ENCODE results near the gene IL4. TPM values are rescaled to one million over a fixed set of nuclear protein-coding genes. Genes with fewer than 3 reads are reported as not detected.

The IL4 gene
- total RNA-seq, 1 experiment from 2014 or later: not detected

DNA sequence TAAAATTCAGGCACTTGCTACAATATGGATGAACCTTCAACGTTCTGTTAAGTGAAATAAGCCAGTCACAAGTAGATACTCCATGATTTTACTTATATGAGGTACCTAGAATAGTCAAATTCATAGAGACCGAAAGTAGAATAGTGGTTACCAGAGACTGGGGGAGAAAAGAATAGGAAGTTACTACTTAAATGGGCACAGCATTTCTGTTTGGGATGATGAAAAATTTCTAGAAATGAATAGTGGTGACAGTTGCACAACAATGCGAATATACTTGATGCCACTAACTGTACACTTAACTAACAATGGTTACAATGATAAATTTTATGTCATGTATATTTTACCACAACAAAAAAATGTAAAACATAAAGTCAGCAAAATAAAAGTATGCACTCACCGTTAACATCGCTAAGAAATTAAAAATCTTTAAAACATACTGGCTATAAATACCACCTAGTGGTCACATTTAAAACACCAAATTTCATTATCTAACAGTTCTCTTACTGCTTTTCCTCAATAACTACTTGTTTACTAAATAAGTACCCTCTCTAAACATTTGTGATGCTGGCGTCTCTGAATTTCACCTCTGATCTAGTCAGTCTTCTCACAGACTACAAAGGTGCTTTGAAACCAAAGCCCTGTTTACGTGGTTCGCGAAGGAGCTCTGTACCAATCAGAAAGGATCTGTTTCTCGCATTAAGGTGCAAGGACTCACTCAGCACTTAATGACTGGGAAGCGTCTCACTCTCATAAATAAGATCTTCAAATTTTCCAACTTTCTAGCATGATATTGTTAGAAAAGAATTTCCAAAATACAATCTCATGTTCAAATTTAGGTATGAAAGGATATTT lies 40.9 kb downstream of the IL4 start:
- ChIA-PET POLR2A (ENCODE audit: unreplicated experiment) (no interaction called here), CTCF (interaction anchor here (0.6 kb wide), 1 partner anchor 129 kb away, joined by 3 read pairs; no protein-coding TSS in a partner anchor)
- no peak for DNase-seq
- no TSS peak for BruUV-seq (replicated peaks)
- Histone ChIP-seq H3K27me3 (ENCODE audit: insufficient read depth, low read depth) (no peaks in the 10 kb centered on the region), H3K9me3 (ENCODE audit: insufficient read depth, low read depth) (no peaks in the 10 kb centered on the region), H4K20me1 (ENCODE audit: insufficient read depth) (no peaks in the 10 kb centered on the region), H3K9me2 (ENCODE audit: insufficient read depth) (no peaks in the 10 kb centered on the region), H3K4me2 (no peak overlapping the region), H3K79me2 (ENCODE audit: low read depth) (no peaks in the 10 kb centered on the region), H2AFZ (no peak overlapping the region), H3F3A (ENCODE audit: insufficient read depth, low read depth) (no peaks in the 10 kb centered on the region), H3K27ac (no peak overlapping the region), H3K4me1 (replicated peaks; ENCODE audit: insufficient read depth) (no peaks in the 10 kb centered on the region), H3K36me3 (ENCODE audit: low read depth) (no peaks in the 10 kb centered on the region), H3K4me3 (no peak overlapping the region)
- no peak for TF ChIP-seq EZH2 (IDR thresholded peaks at IDR 0.05; ENCODE audit: low read depth)
- peak; percentile 63 for TF ChIP-seq CTCF (conservative IDR thresholded peaks at IDR 0.05)
- intact Hi-C loops (cut with micrococcal nuclease; ENCODE audit: unreplicated experiment): no loop called here

DNA sequence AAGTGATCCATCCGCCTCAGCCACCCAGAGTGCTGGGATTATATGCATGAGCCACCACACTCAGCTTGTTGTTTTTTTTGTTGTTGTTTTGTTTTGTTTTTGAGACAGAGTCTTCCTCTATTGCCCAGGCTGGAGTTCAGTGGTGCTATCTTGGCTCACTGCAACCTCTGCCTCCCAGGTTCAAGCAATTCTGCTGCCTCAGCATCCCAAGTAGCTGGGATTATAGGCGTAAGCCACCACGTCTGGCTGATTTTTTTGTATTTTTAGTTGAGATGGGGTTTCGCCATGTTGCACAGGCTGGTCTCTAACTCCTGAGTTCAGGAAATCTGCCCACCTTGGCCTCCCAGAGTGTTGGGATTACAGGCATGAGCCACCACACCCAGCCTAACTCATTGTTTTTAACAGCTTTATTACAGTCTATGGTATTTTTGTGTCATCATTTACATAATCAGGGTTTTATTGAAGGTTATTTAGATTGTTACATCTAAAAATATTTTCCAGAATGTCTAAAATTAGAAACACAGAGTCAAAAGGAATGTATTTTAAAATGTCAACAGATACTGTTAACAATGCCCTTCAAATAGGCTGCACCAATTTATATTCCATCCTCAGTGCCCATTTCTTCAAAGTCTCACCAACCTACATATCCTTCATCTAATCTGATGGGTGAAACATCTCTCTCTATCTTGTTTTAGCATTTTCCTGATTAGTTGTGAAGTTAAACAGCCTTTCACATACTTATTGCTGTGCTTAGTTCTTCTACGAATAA lies 44.9 kb downstream of the IL4 start:
- intact Hi-C loops (cut with micrococcal nuclease; ENCODE audit: unreplicated experiment): no loop called here
- H3F3A ChIP-seq (ENCODE audit: insufficient read depth, low read depth): no peaks in the 10 kb centered on the region
- BruUV-seq (replicated peaks): no TSS peak
- no peaks in the 10 kb centered on the region for H3K9me3 ChIP-seq (ENCODE audit: insufficient read depth, low read depth)
- no peaks in the 10 kb centered on the region for H3K27me3 ChIP-seq (ENCODE audit: insufficient read depth, low read depth)
- H3K79me2 ChIP-seq (ENCODE audit: low read depth): no peaks in the 10 kb centered on the region
- H4K20me1 ChIP-seq (ENCODE audit: insufficient read depth): no peaks in the 10 kb centered on the region
- POLR2A ChIA-PET (ENCODE audit: unreplicated experiment): no interaction called here
- no peaks in the 10 kb centered on the region for H3K4me1 ChIP-seq (replicated peaks; ENCODE audit: insufficient read depth)
- H3K27ac ChIP-seq: no peak overlapping the region
- no peak overlapping the region for H3K4me2 ChIP-seq
- H2AFZ ChIP-seq: no peak overlapping the region
- TF ChIP-seq EZH2 (IDR thresholded peaks at IDR 0.05; ENCODE audit: low read depth) (no peak), CTCF (conservative IDR thresholded peaks at IDR 0.05) (no peak)
- no peak overlapping the region for H3K4me3 ChIP-seq
- CTCF ChIA-PET: interaction anchor here (0.6 kb wide), 1 partner anchor 166 kb away, joined by 3 read pairs; no protein-coding TSS in a partner anchor
- no peaks in the 10 kb centered on the region for H3K36me3 ChIP-seq (ENCODE audit: low read depth)
- no peak for DNase-seq
- no peaks in the 10 kb centered on the region for H3K9me2 ChIP-seq (ENCODE audit: insufficient read depth)

DNA sequence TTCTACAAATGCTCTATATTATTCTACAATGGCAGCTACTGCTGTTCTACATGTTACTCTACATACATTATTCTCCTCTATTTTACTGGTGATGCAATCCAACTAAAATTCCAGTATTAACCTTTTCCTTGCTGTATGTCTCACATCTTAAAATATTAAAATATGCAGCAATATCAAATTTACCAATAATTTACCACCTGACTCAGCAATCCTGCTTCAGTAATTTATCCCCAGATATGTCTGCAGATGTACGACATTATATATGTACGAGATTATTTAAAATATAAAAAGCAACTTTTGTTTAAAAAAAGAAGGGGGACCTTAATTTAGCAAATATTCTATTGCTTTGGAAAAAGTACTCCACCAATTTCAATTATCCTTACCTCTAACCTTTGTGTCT lies 52.0 kb downstream of the IL4 start:
- Histone ChIP-seq H2AFZ (no peak overlapping the region), H3K4me3 (no peak overlapping the region), H3K4me1 (replicated peaks; ENCODE audit: insufficient read depth) (no peaks in the 10 kb centered on the region), H3K79me2 (ENCODE audit: low read depth) (no peaks in the 10 kb centered on the region), H3K9me3 (ENCODE audit: insufficient read depth, low read depth) (no peaks in the 10 kb centered on the region), H3K36me3 (ENCODE audit: low read depth) (peaks cover 3% of the 10 kb centered on the region; the same call in 1 of the 2 replicates), H4K20me1 (ENCODE audit: insufficient read depth) (no peaks in the 10 kb centered on the region), H3K27ac (no peak overlapping the region), H3K4me2 (no peak overlapping the region), H3K9me2 (ENCODE audit: insufficient read depth) (no peaks in the 10 kb centered on the region), H3K27me3 (ENCODE audit: insufficient read depth, low read depth) (no peaks in the 10 kb centered on the region), H3F3A (ENCODE audit: insufficient read depth, low read depth) (no peaks in the 10 kb centered on the region)
- no peak for DNase-seq
- ChIA-PET POLR2A (ENCODE audit: unreplicated experiment) (no interaction called here), CTCF (no interaction called here)
- TF ChIP-seq EZH2 (IDR thresholded peaks at IDR 0.05; ENCODE audit: low read depth) (no peak), CTCF (conservative IDR thresholded peaks at IDR 0.05) (no peak)
- BruUV-seq (replicated peaks): no TSS peak
- intact Hi-C loops (cut with micrococcal nuclease; ENCODE audit: unreplicated experiment): no loop called here

All from PC-9 (cell line).